SK-N-SH treated with all-trans-retinoic acid at 6 μM for 48 hours (cell line): ENCODE data around the gene ACTR8.

Experiments used
- ATAC-seq: fragments of 200-7000 bp; cut with Tn5 transposase; 3 replicates; pipeline ENCODE4 v1.9.1; 2020; ENCODE audit warnings: mild to moderate bottlenecking, moderate library complexity
- BACH2 ChIP-seq: fragments of 250-450 bp; sonication (Bioruptor Pico); IDR thresholded peaks from 2 replicates; pipeline ENCODE4 v1.9.0; 2021; ENCODE audit warnings: mild to moderate bottlenecking, borderline replicate concordance
- CSDC2 ChIP-seq: fragments of 250-450 bp; sonication (Bioruptor Pico); IDR thresholded peaks from 2 replicates; pipeline ENCODE4 v1.5.0; 2020; ENCODE audit warnings: mild to moderate bottlenecking, moderate library complexity
- ESRRG ChIP-seq: fragments of 250-450 bp; sonication (Bioruptor Pico); IDR thresholded peaks from 2 replicates; pipeline ENCODE4 v1.6.1; 2021; ENCODE audit warnings: mild to moderate bottlenecking
- GLIS3 ChIP-seq: fragments of 250-450 bp; sonication (Bioruptor Pico); IDR thresholded peaks from 2 replicates; pipeline ENCODE4 v1.5.0; 2020; ENCODE audit warnings: mild to moderate bottlenecking, moderate library complexity
- ISL1 ChIP-seq: fragments of 250-450 bp; sonication (Bioruptor Pico); IDR thresholded peaks from 2 replicates; pipeline ENCODE4 v2.1.2; 2022; ENCODE audit warnings: mild to moderate bottlenecking, moderate library complexity
- OSR1 ChIP-seq: fragments of 250-450 bp; sonication (Bioruptor Pico); IDR thresholded peaks from 2 replicates; pipeline ENCODE4 v1.8.0; 2022; ENCODE audit warnings: moderate library complexity, mild to moderate bottlenecking, inconsistent platforms
- POU6F1 ChIP-seq: fragments of 250-450 bp; sonication (Bioruptor Pico); IDR thresholded peaks from 2 replicates; pipeline ENCODE4 v1.8.0; 2021; ENCODE audit warnings: low read depth, mild to moderate bottlenecking, moderate library complexity, borderline replicate concordance
- PPARA ChIP-seq: fragments of 250-450 bp; sonication (Bioruptor Pico); IDR thresholded peaks from 2 replicates; pipeline ENCODE4 v1.5.0; 2020; ENCODE audit warnings: mild to moderate bottlenecking, borderline replicate concordance
- RARB ChIP-seq: fragments of 250-450 bp; sonication (Bioruptor Pico); IDR thresholded peaks from 2 replicates; pipeline ENCODE4 v1.8.0; 2021; ENCODE audit warnings: mild to moderate bottlenecking, moderate library complexity
- SNAI2 ChIP-seq: fragments of 250-450 bp; sonication (Bioruptor Pico); IDR thresholded peaks from 2 replicates; pipeline ENCODE4 v1.5.0; 2020; ENCODE audit warnings: mild to moderate bottlenecking, moderate library complexity
- TCF4 ChIP-seq: fragments of 250-450 bp; sonication (Bioruptor Pico); IDR thresholded peaks from 2 replicates; pipeline ENCODE4 v1.8.0; 2021; ENCODE audit warnings: mild to moderate bottlenecking, moderate library complexity, borderline replicate concordance
- TOX ChIP-seq: fragments of 250-450 bp; sonication (Bioruptor Pico); IDR thresholded peaks from 2 replicates; pipeline ENCODE4 v1.8.0; 2021; ENCODE audit warnings: mild to moderate bottlenecking, moderate library complexity, borderline replicate concordance
- ZC3H10 ChIP-seq: fragments of 250-450 bp; sonication (Bioruptor Pico); IDR thresholded peaks from 2 replicates; pipeline ENCODE4 v1.5.1; 2021; ENCODE audit warnings: mild to moderate bottlenecking, moderate library complexity
- ZFP3 ChIP-seq: fragments of 250-450 bp; sonication (Bioruptor Pico); IDR thresholded peaks from 2 replicates; pipeline ENCODE4 v1.5.0; 2020; ENCODE audit warnings: mild to moderate bottlenecking, moderate library complexity
- ZFP30 ChIP-seq: fragments of 450-650 bp; formaldehyde crosslinking; IDR thresholded peaks from 2 replicates; pipeline ENCODE4 v1.5.0; 2022; ENCODE audit warnings: mild to moderate bottlenecking, moderate library complexity
- ZNF565 ChIP-seq: fragments of 450-650 bp; formaldehyde crosslinking; conservative IDR thresholded peaks from 2 replicates; pipeline ENCODE4 v1.5.0; 2020; ENCODE audit warnings: low read depth, mild to moderate bottlenecking, moderate library complexity
- ZNF70 ChIP-seq: fragments of 450-650 bp; formaldehyde crosslinking; IDR thresholded peaks from 2 replicates; pipeline ENCODE4 v1.5.0; 2020; ENCODE audit warnings: mild to moderate bottlenecking, moderate library complexity
- ZNF8 ChIP-seq: fragments of 450-650 bp; formaldehyde crosslinking; IDR thresholded peaks from 2 replicates; pipeline ENCODE4 v1.5.0; 2020; ENCODE audit warnings: mild to moderate bottlenecking, moderate library complexity
- TF ChIP-seq, protein P1 (sequence below): fragments of 250-450 bp; sonication (Bioruptor Pico); IDR thresholded peaks from 2 replicates; pipeline ENCODE4 v1.8.0; 2020; ENCODE audit warnings: mild to moderate bottlenecking, moderate library complexity, borderline replicate concordance
- TF ChIP-seq, protein P2 (sequence below): fragments of 250-450 bp; sonication (Bioruptor Pico); IDR thresholded peaks from 2 replicates; pipeline ENCODE4 v1.5.1; 2020; ENCODE audit warnings: low read depth, mild to moderate bottlenecking, moderate library complexity
- TF ChIP-seq, protein P3 (sequence below): fragments of 250-450 bp; sonication (Bioruptor Pico); IDR thresholded peaks from 2 replicates; pipeline ENCODE4 v1.5.1; 2021; ENCODE audit warnings: mild to moderate bottlenecking, moderate library complexity

Gene ACTR8

GRCh38 chr3:53837331-53837730 is 44.6 kb downstream of the ACTR8 start:
- TF ChIP-seq SNAI2 (CRISPR knock-in tag), result no peak
- TF ChIP-seq ESRRG (CRISPR knock-in tag), result no peak
- TF ChIP-seq, protein P1, sequence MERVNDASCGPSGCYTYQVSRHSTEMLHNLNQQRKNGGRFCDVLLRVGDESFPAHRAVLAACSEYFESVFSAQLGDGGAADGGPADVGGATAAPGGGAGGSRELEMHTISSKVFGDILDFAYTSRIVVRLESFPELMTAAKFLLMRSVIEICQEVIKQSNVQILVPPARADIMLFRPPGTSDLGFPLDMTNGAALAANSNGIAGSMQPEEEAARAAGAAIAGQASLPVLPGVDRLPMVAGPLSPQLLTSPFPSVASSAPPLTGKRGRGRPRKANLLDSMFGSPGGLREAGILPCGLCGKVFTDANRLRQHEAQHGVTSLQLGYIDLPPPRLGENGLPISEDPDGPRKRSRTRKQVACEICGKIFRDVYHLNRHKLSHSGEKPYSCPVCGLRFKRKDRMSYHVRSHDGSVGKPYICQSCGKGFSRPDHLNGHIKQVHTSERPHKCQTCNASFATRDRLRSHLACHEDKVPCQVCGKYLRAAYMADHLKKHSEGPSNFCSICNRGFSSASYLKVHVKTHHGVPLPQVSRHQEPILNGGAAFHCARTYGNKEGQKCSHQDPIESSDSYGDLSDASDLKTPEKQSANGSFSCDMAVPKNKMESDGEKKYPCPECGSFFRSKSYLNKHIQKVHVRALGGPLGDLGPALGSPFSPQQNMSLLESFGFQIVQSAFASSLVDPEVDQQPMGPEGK (CRISPR knock-in tag), result no peak
- no peak for TF ChIP-seq ZNF8 (CRISPR knock-in tag)
- no peak for TF ChIP-seq ZNF70 (CRISPR knock-in tag)
- TF ChIP-seq GLIS3 (CRISPR knock-in tag), result no peak
- no peak for TF ChIP-seq RARB (CRISPR knock-in tag)
- no peak for TF ChIP-seq POU6F1 (CRISPR knock-in tag)
- TF ChIP-seq TOX (CRISPR knock-in tag), result no peak
- TF ChIP-seq, all 23 proteins: peak for 0
- no peak for ATAC-seq

DNA sequence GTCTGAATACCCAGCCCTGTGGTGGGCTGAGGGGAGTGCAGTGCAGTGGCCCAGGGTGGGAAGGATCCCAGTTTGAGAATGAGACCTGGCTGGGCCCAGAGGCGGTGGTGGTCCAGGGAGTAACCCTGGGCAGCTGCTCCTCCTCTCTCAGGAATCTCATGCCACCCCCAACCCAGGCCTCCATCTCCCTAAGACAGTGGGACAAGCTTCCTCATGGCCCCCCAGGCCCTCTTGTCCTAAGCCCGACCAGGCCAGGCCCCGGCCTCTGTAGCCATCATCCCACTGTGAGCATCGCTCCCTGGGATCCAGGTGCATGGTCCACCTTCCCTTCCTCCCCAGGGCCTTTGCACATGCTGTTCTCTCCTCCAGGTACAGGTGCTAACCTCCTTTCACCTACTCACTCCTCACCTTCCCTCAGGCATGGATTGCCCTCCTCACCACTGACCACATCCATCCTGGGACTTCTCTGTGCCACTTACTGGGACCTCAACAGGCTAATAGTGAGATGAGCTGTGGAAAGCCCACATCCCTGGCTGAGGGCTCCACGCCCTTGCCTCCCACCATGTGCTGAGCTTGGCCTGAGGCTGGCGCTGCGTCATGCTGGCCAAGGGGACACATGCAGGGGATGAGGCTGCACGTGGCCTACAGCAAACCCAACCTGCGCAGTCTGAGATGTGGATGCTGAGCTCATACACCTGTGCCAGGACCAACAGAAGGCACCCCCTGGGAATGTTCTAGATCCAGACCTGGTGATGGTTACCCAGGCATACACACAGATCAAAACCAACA is 45.7 kb downstream of the ACTR8 start:
- ATAC-seq, result no peak
- TF ChIP-seq ZNF565 (CRISPR knock-in tag), result no peak
- no peak for TF ChIP-seq POU6F1 (CRISPR knock-in tag)
- no peak for TF ChIP-seq ZNF70 (CRISPR knock-in tag)
- no peak for TF ChIP-seq PPARA (CRISPR knock-in tag)
- TF ChIP-seq SNAI2 (CRISPR knock-in tag), result no peak
- no peak for TF ChIP-seq TCF4 (CRISPR knock-in tag)
- TF ChIP-seq BACH2 (CRISPR knock-in tag), result no peak
- TF ChIP-seq ZC3H10 (CRISPR knock-in tag), result no peak
- TF ChIP-seq OSR1 (CRISPR knock-in tag), result no peak
- TF ChIP-seq ZFP3, result no peak
- TF ChIP-seq TOX (CRISPR knock-in tag), result no peak
- TF ChIP-seq ESRRG (CRISPR knock-in tag), result no peak
- no peak for TF ChIP-seq ZFP30
- no peak for TF ChIP-seq GLIS3 (CRISPR knock-in tag)
- TF ChIP-seq, protein P2, sequence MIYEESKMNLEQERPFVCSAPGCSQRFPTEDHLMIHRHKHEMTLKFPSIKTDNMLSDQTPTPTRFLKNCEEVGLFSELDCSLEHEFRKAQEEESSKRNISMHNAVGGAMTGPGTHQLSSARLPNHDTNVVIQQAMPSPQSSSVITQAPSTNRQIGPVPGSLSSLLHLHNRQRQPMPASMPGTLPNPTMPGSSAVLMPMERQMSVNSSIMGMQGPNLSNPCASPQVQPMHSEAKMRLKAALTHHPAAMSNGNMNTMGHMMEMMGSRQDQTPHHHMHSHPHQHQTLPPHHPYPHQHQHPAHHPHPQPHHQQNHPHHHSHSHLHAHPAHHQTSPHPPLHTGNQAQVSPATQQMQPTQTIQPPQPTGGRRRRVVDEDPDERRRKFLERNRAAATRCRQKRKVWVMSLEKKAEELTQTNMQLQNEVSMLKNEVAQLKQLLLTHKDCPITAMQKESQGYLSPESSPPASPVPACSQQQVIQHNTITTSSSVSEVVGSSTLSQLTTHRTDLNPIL (CRISPR knock-in tag), result no peak
- TF ChIP-seq, protein P3, sequence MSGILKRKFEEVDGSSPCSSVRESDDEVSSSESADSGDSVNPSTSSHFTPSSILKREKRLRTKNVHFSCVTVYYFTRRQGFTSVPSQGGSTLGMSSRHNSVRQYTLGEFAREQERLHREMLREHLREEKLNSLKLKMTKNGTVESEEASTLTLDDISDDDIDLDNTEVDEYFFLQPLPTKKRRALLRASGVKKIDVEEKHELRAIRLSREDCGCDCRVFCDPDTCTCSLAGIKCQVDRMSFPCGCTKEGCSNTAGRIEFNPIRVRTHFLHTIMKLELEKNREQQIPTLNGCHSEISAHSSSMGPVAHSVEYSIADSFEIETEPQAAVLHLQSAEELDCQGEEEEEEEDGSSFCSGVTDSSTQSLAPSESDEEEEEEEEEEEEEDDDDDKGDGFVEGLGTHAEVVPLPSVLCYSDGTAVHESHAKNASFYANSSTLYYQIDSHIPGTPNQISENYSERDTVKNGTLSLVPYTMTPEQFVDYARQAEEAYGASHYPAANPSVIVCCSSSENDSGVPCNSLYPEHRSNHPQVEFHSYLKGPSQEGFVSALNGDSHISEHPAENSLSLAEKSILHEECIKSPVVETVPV, result no peak
- TF ChIP-seq, protein P1 (CRISPR knock-in tag), result no peak
- no peak for TF ChIP-seq ISL1 (CRISPR knock-in tag)
- no peak for TF ChIP-seq CSDC2 (CRISPR knock-in tag)
- TF ChIP-seq RARB (CRISPR knock-in tag), result no peak
